A549 (cell line): Measurements from ENCODE around the gene ZNF575.

Source experiments
- CTCF ChIP-seq: fragments of >200 bp; sonication (Bioruptor Twin); formaldehyde crosslinking; IDR thresholded peaks from 3 replicates; pipeline ENCODE4 v1.5.1; 2016
- ELK1 ChIP-seq: fragments of 150-350 bp; IDR thresholded peaks from 2 replicates; pipeline ENCODE4 v1.6.1; 2014; ENCODE audit warnings: low read depth, mild to moderate bottlenecking, low read length
- EP300 ChIP-seq, 2 experiments: fragments of >200 bp; sonication (Bioruptor Twin); formaldehyde crosslinking; IDR thresholded peaks; 2 replicates in 1 of 2; 3 replicates in 1 of 2; pipeline ENCODE4 v1.6.1; 2016 to 2017
- ESRRA ChIP-seq: fragments of 150-350 bp; IDR thresholded peaks from 2 replicates; pipeline ENCODE4 v1.6.1; 2014; ENCODE audit warnings: mild to moderate bottlenecking, low read length, borderline replicate concordance
- FOSL2 ChIP-seq, 2 experiments: fragments of 450-650 bp in 1 of 2; fragments of >200 bp in 1 of 2; sonication (Bioruptor Twin) in 1 of 2; formaldehyde crosslinking; IDR thresholded peaks; 2 replicates each; pipeline versions ENCODE4 v1.5.0 to v1.6.1; 2016 to 2020; ENCODE audit warnings: mild to moderate bottlenecking in 1 of 2, moderate library complexity in 1 of 2
- HDAC2 ChIP-seq: fragments of 200-600 bp; sonication (generic); IDR thresholded peaks from 2 replicates; pipeline ENCODE4 v1.6.1; 2016
- HMGXB4 ChIP-seq: fragments of 250-450 bp; sonication (Bioruptor Pico); IDR thresholded peaks from 2 replicates; pipeline ENCODE4 v1.5.0; 2021; ENCODE audit warnings: mild to moderate bottlenecking, moderate library complexity, borderline replicate concordance
- MYC ChIP-seq: IDR thresholded peaks from 2 replicates; pipeline ENCODE4 v1.6.1; 2012; ENCODE audit warnings: mild to moderate bottlenecking, inconsistent platforms, low read length, improper control_type of control experiment, borderline replicate concordance
- NR3C1 ChIP-seq: fragments of >200 bp; sonication (Bioruptor Twin); formaldehyde crosslinking; IDR thresholded peaks from 3 replicates; pipeline ENCODE4 v1.6.1; 2017
- PBX3 ChIP-seq: IDR thresholded peaks from 2 replicates; pipeline ENCODE4 v1.6.1; 2012
- POLR2A ChIP-seq: IDR thresholded peaks from 2 replicates; pipeline ENCODE4 v1.6.1; 2012; ENCODE audit warnings: mild to moderate bottlenecking, low read length
- POLR2AphosphoS2 ChIP-seq: conservative IDR thresholded peaks from 2 replicates; pipeline ENCODE4 v1.6.1; 2012; ENCODE audit warnings: low read length, improper control_type of control experiment, inconsistent platforms
- RARB ChIP-seq: fragments of 250-450 bp; sonication (Bioruptor Pico); IDR thresholded peaks from 2 replicates; pipeline ENCODE4 v1.8.0; 2021; ENCODE audit warnings: mild to moderate bottlenecking, moderate library complexity
- RNF2 ChIP-seq: fragments of 200-600 bp; sonication (generic); IDR thresholded peaks from 2 replicates; pipeline ENCODE4 v1.6.1; 2016; ENCODE audit warnings: low read depth, mild to moderate bottlenecking, antibody characterized with exemption, moderate library complexity, borderline replicate concordance

GRCh38 chr19:43524922-43525835, 7.8 kb upstream of the ZNF575 start:
- TF ChIP-seq RARB (no peak), EP300 (IDR thresholded peaks at IDR 0.05) (no peak), RNF2 (no peak), CTCF (no peak), NR3C1 (no peak), FOSL2 (IDR thresholded peaks at IDR 0.05) (no peak), FOSL2 (CRISPR knock-in tag; IDR thresholded peaks at IDR 0.05) (no peak), POLR2A (no peak), HDAC2 (no peak), ESRRA (no peak), POLR2AphosphoS2 (no peak), PBX3 (no peak), HMGXB4 (CRISPR knock-in tag) (no peak), MYC (no peak), ELK1 (no peak)
